Thyroid gland (tissue), 4 donors: ENCODE measurements around the gene WWTR1. TPM values are rescaled to one million over a fixed set of nuclear protein-coding genes. Genes with fewer than 3 reads are reported as not detected.

Experiments used
- DNase-seq, 2 donors: peaks; one replicate each; pipeline ENCODE4 v3.0.0-alpha.2; 2019
- H3K27ac ChIP-seq, 3 donors: fragments of 200-600 bp; sonication (generic); 1 replicate in 2 of 3; 2 replicates in 1 of 3; pipeline ENCODE4 v1.5.1; 2016 to 2019; ENCODE audit warnings: mild to moderate bottlenecking in 1 of 3, moderate library complexity in 1 of 3
- H3K27me3 ChIP-seq: fragments of 200-600 bp; sonication (generic); one replicate; pipeline ENCODE4 v1.5.1; 2019
- H3K36me3 ChIP-seq, 2 donors: fragments of 200-600 bp; sonication (generic); one replicate each; pipeline ENCODE4 v1.5.1; 2016 to 2019
- H3K4me1 ChIP-seq, 2 donors: fragments of 200-600 bp; sonication (generic); one replicate each; pipeline ENCODE4 v1.5.1; 2017 to 2019
- H3K4me3 ChIP-seq, 3 donors: fragments of 200-600 bp; sonication (generic); replicated peaks in 1 of 3; 1 replicate in 2 of 3; 2 replicates in 1 of 3; pipeline ENCODE4 v1.5.1; 2016; ENCODE audit warnings: mild to moderate bottlenecking in 1 of 3
- H3K9me3 ChIP-seq: fragments of 200-600 bp; sonication (generic); one replicate; pipeline ENCODE4 v1.5.1; 2017
- CTCF ChIP-seq, 6 experiments: fragments of 200-600 bp in 3 of 6; fragments of 450-650 bp in 3 of 6; sonication (generic) in 3 of 6; IDR thresholded peaks; one replicate each; pipeline ENCODE4 v1.5.1; 2016 to 2019; ENCODE audit warnings: antibody characterized with exemption in 6 of 6, mild to moderate bottlenecking in 2 of 6, inconsistent platforms in 1 of 6, moderate library complexity in 1 of 6
- POLR2A ChIP-seq, 2 donors: fragments of 450-650 bp; IDR thresholded peaks; one replicate each; pipeline ENCODE4 v1.6.1; 2017; ENCODE audit warnings: antibody characterized with exemption in 2 of 2, mild to moderate bottlenecking in 2 of 2, moderate library complexity in 1 of 2
- WGBS, 2 donors: methylation state at CpG; one replicate each; pipeline ENCODE4 v1.1.5; 2017; 5-methylcytosine and 5-hydroxymethylcytosine counted together
- intact Hi-C: fragments of 100-400 bp; cut with DNase I; formaldehyde crosslinking; loops from one replicate; pipeline ENCODE4 v1.15.1; 2023
- total RNA-seq, 4 donors: library from RNA; depleted of rRNA; stranded (reverse); fragments of >200 nt; gene quantifications; one replicate each; pipeline ENCODE4 v1.2.3, GENCODE V29; 2016

WWTR1 gene
- total RNA-seq, 4 donors from 2014 or later: 56.7 to 87.6 (median 78.5) TPM

GRCh38 chr3:149608987-149609386, 48.8 kb downstream of the WWTR1 start:
- Histone ChIP-seq H3K27ac (peak overlapping the region in 1 of 3 donors; percentile 5), H3K27me3 (no peaks in the 10 kb centered on the region), H3K4me1 (peaks cover 15 to 30% of the 10 kb centered on the region in 2 donors), H3K9me3 (no peaks in the 10 kb centered on the region), H3K36me3 (no peaks in the 10 kb centered on the region), H3K4me3 (no peak overlapping the region)
- TF ChIP-seq CTCF (IDR thresholded peaks at IDR 0.05) (no peak), POLR2A (IDR thresholded peaks at IDR 0.05) (no peak)
- intact Hi-C loops: no loop called here
- DNase-seq: no peak
- 90 to 94% methylated on average over 3 of the region's 3 CpGs for WGBS, 2 donors

- WGBS, 2 donors: 84 to 94% methylated on average over 2 of the region's 2 CpGs
- H3K27me3 ChIP-seq: no peaks in the 10 kb centered on the region
- H3K27ac ChIP-seq: no peak overlapping the region
- H3K36me3 ChIP-seq: no peaks in the 10 kb centered on the region
- H3K4me3 ChIP-seq: no peak overlapping the region
- H3K9me3 ChIP-seq: no peaks in the 10 kb centered on the region
- no peak for DNase-seq
- intact Hi-C loops: no loop called here
- peaks cover 14 to 35% of the 10 kb centered on the region in 2 donors for H3K4me1 ChIP-seq
- TF ChIP-seq POLR2A (IDR thresholded peaks at IDR 0.05) (no peak), CTCF (IDR thresholded peaks at IDR 0.05) (no peak)
Observed at GRCh38 chr3:149605902-149606301, 51.9 kb downstream of the WWTR1 start.

GRCh38 chr3:149604125-149604875, 53.5 kb downstream of the WWTR1 start:
- no peaks in the 10 kb centered on the region for H3K9me3 ChIP-seq
- H3K36me3 ChIP-seq: no peaks in the 10 kb centered on the region
- TF ChIP-seq POLR2A (IDR thresholded peaks at IDR 0.05) (no peak), CTCF (IDR thresholded peaks at IDR 0.05) (no peak)
- H3K4me1 ChIP-seq: peaks cover 7 to 23% of the 10 kb centered on the region in 2 donors
- intact Hi-C loops: no loop called here
- H3K27me3 ChIP-seq: no peaks in the 10 kb centered on the region
- WGBS, 2 donors: 69 to 88% methylated on average over 2 to 4 of the region's 4 CpGs
- H3K4me3 ChIP-seq: no peak overlapping the region
- no peak overlapping the region for H3K27ac ChIP-seq
- DNase-seq: no peak

- Histone ChIP-seq H3K27ac (no peak overlapping the region), H3K9me3 (no peaks in the 10 kb centered on the region), H3K27me3 (no peaks in the 10 kb centered on the region), H3K36me3 (no peaks in the 10 kb centered on the region), H3K4me1 (peaks cover 10 to 18% of the 10 kb centered on the region in 2 donors), H3K4me3 (no peak overlapping the region)
- no peak for DNase-seq
- intact Hi-C loops: no loop called here
- TF ChIP-seq POLR2A (IDR thresholded peaks at IDR 0.05) (no peak), CTCF (IDR thresholded peaks at IDR 0.05) (no peak)
- WGBS, 2 donors: 82 to 89% methylated on average over 3 of the region's 3 CpGs
Observed at GRCh38 chr3:149603126-149604074, 54.4 kb downstream of the WWTR1 start.
